ENCODE results near the gene ZRANB1. TPM values are rescaled to one million over a fixed set of nuclear protein-coding genes. Genes with fewer than 3 reads are reported as not detected.
"Not testable (repeated sequence)": the region's sequence is repeated elsewhere in the genome, so short reads cannot be mapped to it uniquely, and the experiment has no call there.

The ZRANB1 gene
- total RNA-seq, 3 donors from 2014 or later, result 12.4 to 13.3 (median 13.0) TPM

DNA sequence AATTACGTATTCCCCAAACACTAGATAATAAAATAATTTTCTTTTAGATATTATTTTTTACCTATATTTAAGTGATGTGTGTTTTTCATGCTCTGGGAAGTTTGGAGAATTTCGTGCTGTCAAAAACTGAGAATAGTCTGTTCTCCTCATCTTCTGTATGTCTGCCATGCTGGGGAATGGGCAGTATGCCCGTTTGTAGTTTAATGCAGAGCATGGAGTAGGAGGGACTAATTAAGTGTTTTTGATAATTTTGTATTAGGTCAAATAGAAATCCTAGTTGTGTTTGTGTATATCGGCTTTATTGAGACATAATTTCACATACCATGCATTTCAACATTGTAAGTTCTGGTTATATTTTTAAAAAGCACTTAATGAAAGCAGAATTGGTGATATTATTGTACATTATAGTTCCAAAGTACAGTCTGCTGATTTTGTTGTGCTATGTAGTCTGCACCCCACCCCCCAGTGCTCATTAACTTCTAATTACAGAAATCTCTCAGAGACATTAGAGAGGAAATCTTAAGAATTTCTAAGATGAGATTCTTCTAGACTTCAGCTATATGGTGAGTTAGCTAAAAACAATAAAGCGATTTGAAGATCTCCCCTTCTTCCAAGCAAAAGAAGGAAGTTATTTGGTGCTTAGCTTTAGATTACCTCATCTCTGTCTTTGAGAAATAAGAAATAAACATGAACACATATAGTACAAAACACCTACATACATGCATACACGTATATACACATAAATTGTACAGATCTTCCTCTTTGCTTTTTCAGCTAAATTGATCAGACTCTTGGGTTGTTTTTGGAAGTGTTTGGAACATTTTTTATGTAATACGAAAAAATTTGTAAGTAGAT lies 22.2 kb downstream of the ZRANB1 start:
- no peak for DNase-seq
- no peak for ATAC-seq
- peaks cover 34% of the 10 kb centered on the region for H3K4me1 Mint-ChIP-seq (ENCODE audit: low read depth)
- H3K27me3 Mint-ChIP-seq (ENCODE audit: low read depth), result no peaks in the 10 kb centered on the region
- peaks cover 21% of the 10 kb centered on the region for H3K36me3 Mint-ChIP-seq (ENCODE audit: insufficient read depth)
- no peak overlapping the region for H3K4me3 Mint-ChIP-seq
- H3K9me3 Mint-ChIP-seq, result no peaks in the 10 kb centered on the region

DNA sequence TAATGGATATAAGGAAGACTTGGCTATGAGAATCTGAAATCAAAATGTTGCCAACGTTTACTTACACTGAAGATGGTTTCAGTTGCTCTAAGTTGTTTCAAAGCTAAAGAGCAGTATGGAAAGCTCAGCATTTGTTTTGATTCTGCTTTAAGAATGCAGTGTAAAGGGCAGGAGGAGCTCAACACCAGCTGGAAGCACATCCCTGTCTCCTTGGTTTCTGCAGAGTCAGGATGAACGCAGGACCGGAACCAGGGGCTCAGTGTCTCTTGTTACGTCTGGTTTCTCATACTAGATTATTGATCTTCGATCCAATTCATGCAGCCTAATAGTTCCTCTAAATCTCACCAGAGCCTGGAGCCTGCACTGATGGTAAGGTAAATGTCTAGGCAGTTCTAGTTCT lies 24.1 kb downstream of the ZRANB1 start:
- no peak for DNase-seq
- Mint-ChIP-seq H3K9me3 (no peaks in the 10 kb centered on the region), H3K4me3 (no peak overlapping the region), H3K36me3 (ENCODE audit: insufficient read depth) (peaks cover 26% of the 10 kb centered on the region), H3K4me1 (ENCODE audit: low read depth) (peaks cover 30% of the 10 kb centered on the region), H3K27me3 (ENCODE audit: low read depth) (no peaks in the 10 kb centered on the region)
- no peak for ATAC-seq

DNA sequence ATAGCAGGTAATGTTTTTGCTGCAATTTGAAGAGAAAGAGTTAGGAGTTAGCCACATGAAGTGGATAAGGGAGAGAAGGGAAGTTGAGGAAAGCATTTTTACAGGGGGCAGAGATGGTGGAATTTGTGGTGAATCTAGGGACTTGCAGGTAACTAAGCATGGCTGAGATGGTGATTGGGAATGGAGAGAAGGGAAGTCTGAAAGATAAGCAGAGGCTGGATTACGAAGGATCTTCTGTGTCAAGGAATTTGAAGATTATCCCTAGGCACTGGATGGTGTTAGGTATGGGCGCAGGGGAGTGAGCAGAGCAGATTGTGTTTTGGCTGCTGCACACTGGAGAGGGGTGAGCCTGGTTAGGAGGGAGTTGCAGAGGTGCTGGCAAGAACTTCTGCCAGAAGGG lies 25.3 kb downstream of the ZRANB1 start:
- no peak for DNase-seq
- no peaks in the 10 kb centered on the region for H3K9me3 Mint-ChIP-seq
- no peaks in the 10 kb centered on the region for H3K27me3 Mint-ChIP-seq (ENCODE audit: low read depth)
- H3K36me3 Mint-ChIP-seq (ENCODE audit: insufficient read depth), result peaks cover 26% of the 10 kb centered on the region
- no peak overlapping the region for H3K4me3 Mint-ChIP-seq
- ATAC-seq, result no peak
- H3K4me1 Mint-ChIP-seq (ENCODE audit: low read depth), result peaks cover 28% of the 10 kb centered on the region

DNA sequence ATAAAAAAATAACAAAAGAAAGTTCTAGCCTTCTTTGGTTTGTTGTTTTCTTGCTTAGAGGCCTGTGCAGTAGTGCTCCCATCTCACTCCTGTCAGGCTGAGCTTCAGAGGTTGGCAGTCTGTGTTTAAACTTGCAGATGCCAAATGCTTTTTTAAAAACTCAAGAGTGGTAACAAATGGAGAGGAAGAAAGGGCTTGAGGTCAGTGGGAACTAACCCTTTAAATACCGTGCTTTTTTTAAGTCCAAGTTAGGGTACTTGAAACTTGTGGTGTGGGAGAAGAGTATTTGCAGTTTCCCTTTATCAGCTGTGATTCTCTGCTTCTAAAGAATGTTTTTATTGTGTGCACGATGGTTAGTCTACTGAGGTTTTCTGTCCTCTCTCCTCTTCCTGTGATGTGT lies 29.4 kb downstream of the ZRANB1 start:
- Mint-ChIP-seq H3K4me1 (ENCODE audit: low read depth) (peaks cover 31% of the 10 kb centered on the region), H3K4me3 (no peak overlapping the region)

DNA sequence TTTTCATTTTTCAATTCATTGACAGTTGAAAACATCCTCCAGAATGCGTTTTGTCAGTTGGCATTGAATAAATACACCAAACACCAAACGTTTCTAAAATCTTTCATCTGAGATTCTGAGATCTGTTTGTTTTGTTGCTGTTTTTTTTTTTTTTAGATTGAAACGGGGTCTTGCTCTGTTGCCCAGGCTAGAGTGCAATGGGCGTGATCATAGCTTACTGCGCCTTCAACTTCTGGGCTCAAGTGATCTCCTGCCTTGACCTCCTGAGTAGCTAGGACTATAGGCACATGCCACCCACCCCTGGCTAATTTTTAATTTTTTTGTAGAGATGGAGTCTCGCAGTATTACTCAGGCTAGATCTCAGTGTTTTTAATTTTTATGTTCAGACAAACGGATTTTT lies 30.7 kb downstream of the ZRANB1 start:
- DNase-seq, result no peak
- Mint-ChIP-seq H3K9me3 (no peaks in the 10 kb centered on the region), H3K27me3 (ENCODE audit: low read depth) (no peaks in the 10 kb centered on the region), H3K4me3 (no peak overlapping the region), H3K36me3 (ENCODE audit: insufficient read depth) (peaks cover 31% of the 10 kb centered on the region), H3K4me1 (ENCODE audit: low read depth) (peaks cover 34% of the 10 kb centered on the region)
- ATAC-seq, result no peak

More for the DNA sequence above, 29.4 kb downstream of the ZRANB1 start:
- Mint-ChIP-seq H3K36me3 (ENCODE audit: insufficient read depth) (peaks cover 39% of the 10 kb centered on the region), H3K27me3 (ENCODE audit: low read depth) (no peaks in the 10 kb centered on the region), H3K9me3 (no peaks in the 10 kb centered on the region)
- ATAC-seq, result no peak
- no peak for DNase-seq

DNA sequence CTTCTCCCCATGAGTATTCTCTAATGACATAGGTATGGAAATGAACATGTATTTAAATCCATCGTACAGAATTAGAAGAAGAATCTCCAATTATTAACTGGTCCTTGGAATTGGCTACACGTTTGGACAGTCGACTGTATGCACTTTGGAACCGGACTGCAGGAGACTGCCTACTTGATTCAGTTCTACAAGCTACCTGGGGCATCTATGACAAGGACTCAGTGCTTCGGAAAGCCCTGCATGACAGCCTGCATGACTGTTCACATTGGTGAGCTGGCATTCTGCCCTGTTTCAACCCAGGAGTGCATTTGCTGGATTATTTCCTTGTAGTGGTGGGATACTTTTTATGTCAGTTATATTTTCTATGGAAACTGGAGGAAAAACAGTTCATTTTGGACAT lies 32.2 kb downstream of the ZRANB1 start:
- Mint-ChIP-seq H3K9me3 (no peaks in the 10 kb centered on the region), H3K4me1 (ENCODE audit: low read depth) (peaks cover 29% of the 10 kb centered on the region), H3K27me3 (ENCODE audit: low read depth) (no peaks in the 10 kb centered on the region), H3K4me3 (no peak overlapping the region), H3K36me3 (ENCODE audit: insufficient read depth) (peaks cover 24% of the 10 kb centered on the region)
- ATAC-seq (no peak), DNase-seq (no peak)

DNA sequence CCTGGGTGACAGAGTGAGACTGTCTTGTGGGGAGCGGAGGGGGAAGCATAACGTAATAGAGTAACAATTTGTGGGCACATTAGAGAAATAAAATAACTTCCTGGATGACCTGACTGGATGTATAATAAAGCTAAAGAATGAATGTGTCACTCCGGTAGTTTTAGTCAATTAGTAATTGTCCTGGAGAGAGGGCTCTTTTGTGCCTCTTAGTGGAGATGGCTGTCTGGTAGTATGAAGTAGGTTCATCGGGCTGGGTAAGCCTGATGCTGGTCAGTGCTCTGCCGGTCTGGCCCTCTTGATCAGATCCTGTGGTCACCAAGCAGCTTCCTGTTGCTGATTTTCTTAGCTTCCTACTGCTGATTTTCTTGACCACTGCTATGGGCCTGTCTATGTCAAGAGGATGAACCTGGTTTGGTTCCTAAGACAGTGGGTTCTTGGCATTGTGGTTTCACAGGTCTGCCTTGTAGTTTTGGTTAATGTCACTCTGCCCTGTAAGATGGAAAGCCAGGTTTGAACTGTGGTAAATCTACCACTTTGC lies 34.1 kb downstream of the ZRANB1 start:
- DNase-seq, result no peak
- H3K9me3 Mint-ChIP-seq, result no peaks in the 10 kb centered on the region
- H3K27me3 Mint-ChIP-seq (ENCODE audit: low read depth), result no peaks in the 10 kb centered on the region
- ATAC-seq, result peak in 1 of 2 donors; percentile 56
- peaks cover 24% of the 10 kb centered on the region for H3K4me1 Mint-ChIP-seq (ENCODE audit: low read depth)
- H3K4me3 Mint-ChIP-seq, result no peak overlapping the region
- peaks cover 27% of the 10 kb centered on the region for H3K36me3 Mint-ChIP-seq (ENCODE audit: insufficient read depth)

DNA sequence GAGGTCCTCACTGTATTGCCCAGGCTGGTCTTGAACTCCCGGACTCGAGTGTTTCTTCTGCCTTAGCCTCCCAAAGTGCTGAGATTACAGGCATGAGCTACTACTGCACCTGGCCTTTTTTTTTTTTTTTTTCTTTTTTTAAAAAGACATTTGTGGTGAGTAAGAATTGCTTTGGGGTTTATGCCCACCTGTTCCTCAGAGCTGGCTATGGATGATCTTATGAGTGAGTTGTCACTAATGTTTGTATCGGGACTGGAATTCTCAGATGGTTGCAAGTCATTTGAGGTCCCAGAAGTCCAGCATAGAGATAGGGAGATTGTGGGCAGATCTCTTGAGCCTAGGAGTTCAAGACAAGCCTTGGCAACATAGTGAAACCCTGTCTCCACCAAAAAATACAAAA lies 35.2 kb downstream of the ZRANB1 start:
- H3K36me3 Mint-ChIP-seq (ENCODE audit: insufficient read depth), result peaks cover 32% of the 10 kb centered on the region
- H3K9me3 Mint-ChIP-seq, result no peaks in the 10 kb centered on the region
- no peak for DNase-seq
- H3K4me1 Mint-ChIP-seq (ENCODE audit: low read depth), result peaks cover 19% of the 10 kb centered on the region
- H3K27me3 Mint-ChIP-seq (ENCODE audit: low read depth), result no peaks in the 10 kb centered on the region
- H3K4me3 Mint-ChIP-seq, result no peak overlapping the region
- ATAC-seq, result no peak

DNA sequence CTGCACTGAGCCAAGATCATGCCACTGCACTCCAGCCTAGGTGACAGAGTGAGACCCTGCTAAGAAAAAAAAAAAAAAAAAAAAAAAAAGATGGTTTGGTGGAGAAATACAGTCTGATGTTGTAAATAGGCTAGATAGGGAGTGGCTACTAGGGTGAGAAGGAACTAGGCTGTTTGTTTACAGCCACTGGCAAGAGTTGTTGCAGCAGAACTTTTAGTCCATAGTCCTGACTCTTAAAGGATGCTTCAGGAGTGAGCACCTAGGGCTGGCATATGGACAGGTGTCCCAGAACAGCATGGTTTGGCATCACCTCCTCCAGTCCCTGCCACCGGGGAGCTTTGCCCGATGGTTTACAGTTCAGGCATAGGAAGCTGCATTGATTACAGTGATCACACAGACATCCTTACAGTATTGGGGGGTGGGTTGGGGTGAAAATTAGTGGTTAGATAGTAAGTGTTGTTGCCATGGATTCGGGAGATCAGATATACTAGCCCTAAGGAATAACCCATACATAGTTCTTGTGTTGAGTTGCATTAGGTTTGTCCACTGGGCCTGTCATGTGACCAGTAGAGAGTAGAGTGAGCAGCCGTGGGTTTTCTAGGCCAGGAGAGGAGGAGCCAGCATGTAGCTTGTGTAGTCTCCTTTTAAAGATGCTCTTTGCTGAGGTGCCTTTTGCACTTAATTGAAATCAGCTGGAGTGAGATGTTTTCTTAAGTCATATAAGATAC lies 35.9 kb downstream of the ZRANB1 start:
- Mint-ChIP-seq H3K4me1 (ENCODE audit: low read depth) (peaks cover 19% of the 10 kb centered on the region), H3K36me3 (ENCODE audit: insufficient read depth) (peaks cover 36% of the 10 kb centered on the region), H3K27me3 (ENCODE audit: low read depth) (no peaks in the 10 kb centered on the region), H3K4me3 (no peak overlapping the region), H3K9me3 (no peaks in the 10 kb centered on the region)
- DNase-seq, result no peak
- no peak for ATAC-seq

DNA sequence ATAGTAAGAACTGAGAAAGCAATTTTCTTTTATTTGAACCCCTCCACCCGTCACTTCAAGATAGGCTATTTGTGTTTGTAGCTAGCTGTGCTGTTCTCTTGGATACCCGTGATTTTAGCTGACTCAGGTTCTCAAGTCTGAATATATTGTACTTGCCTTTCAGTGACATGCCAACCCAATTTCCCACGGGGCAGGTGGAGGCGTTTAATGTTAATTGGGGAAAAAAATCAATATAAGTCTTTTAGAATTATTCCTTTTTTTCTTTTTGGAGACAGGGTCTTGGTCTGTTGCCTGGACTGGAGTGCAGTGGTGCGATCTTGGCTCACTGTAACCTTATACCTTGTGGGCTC lies 36.4 kb downstream of the ZRANB1 start:
- DNase-seq (no peak), ATAC-seq (no peak)
- H3K36me3 Mint-ChIP-seq (ENCODE audit: insufficient read depth), result peaks cover 41% of the 10 kb centered on the region
- peaks cover 19% of the 10 kb centered on the region for H3K4me1 Mint-ChIP-seq (ENCODE audit: low read depth)
- H3K9me3 Mint-ChIP-seq, result no peaks in the 10 kb centered on the region
- H3K27me3 Mint-ChIP-seq (ENCODE audit: low read depth), result no peaks in the 10 kb centered on the region
- no peak overlapping the region for H3K4me3 Mint-ChIP-seq

DNA sequence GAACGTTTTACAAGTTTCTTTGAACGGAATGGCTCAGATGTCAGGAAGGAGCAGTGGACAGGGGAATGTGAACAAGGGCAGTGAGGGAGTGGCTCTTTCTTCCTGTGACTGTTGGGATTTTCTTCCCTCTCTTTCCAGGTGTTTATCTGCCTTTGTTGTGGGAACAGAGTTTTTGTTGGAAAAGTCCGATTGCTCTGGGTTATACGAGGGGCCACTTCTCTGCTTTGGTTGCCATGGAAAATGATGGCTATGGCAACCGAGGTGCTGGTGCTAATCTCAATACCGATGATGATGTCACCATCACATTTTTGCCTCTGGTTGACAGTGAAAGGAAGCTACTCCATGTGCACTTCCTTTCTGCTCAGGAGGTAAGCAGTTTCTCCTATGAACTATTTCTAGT lies 41.4 kb downstream of the ZRANB1 start:
- DNase-seq (no peak), ATAC-seq (no peak)
- H3K27me3 Mint-ChIP-seq (ENCODE audit: low read depth), result no peaks in the 10 kb centered on the region
- H3K4me1 Mint-ChIP-seq (ENCODE audit: low read depth), result peaks cover under 1% of the 10 kb centered on the region
- H3K36me3 Mint-ChIP-seq (ENCODE audit: insufficient read depth), result peaks cover 54% of the 10 kb centered on the region
- H3K9me3 Mint-ChIP-seq, result no peaks in the 10 kb centered on the region
- H3K4me3 Mint-ChIP-seq, result no peak overlapping the region

DNA sequence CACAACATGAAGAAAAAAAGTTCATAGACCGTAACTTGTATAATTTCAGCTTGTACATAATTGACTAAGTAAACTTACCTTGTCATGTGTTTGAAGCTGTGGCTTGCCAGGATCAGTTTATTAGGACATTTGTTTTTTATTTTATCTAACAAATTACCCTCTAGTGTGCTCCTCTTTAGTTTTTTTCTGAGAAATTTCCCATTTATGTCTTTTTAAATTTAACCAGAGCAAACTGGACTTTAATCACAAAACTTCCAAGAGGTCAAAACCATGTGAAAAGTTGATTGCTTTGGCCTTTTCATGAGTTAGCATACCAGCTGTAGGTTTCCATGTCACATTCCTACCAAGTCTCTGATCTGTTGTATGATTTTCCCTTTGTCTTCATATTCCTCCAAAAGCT lies 42.5 kb downstream of the ZRANB1 start:
- Mint-ChIP-seq H3K4me1 (ENCODE audit: low read depth) (peaks cover 2% of the 10 kb centered on the region), H3K27me3 (ENCODE audit: low read depth) (no peaks in the 10 kb centered on the region), H3K36me3 (ENCODE audit: insufficient read depth) (peaks cover 53% of the 10 kb centered on the region), H3K9me3 (no peaks in the 10 kb centered on the region), H3K4me3 (no peak overlapping the region)
- no peak for ATAC-seq
- no peak for DNase-seq

DNA sequence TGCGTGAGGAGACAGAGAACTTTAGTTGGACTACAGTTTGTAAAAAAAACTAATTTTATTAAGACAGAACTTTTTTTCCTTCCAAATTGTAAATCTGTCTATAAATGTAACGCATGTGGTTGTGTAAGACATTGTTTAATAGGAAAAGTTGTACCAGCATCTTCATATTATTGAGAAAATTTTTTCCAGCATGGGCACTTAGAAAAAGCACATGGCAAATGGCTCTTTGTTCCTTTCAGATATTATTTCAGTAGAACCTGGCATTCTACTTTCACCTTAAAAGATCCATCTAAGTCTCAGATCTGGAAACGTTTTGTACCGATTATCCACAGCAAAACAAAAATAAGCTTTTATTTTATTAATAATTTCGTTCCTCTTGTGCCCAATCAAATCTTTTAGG lies 43.2 kb downstream of the ZRANB1 start:
- peaks cover 48% of the 10 kb centered on the region for H3K36me3 Mint-ChIP-seq (ENCODE audit: insufficient read depth)
- no peak for DNase-seq
- no peak overlapping the region for H3K4me3 Mint-ChIP-seq
- H3K4me1 Mint-ChIP-seq (ENCODE audit: low read depth), result peaks cover 2% of the 10 kb centered on the region
- no peaks in the 10 kb centered on the region for H3K9me3 Mint-ChIP-seq
- H3K27me3 Mint-ChIP-seq (ENCODE audit: low read depth), result no peaks in the 10 kb centered on the region
- ATAC-seq, result no peak

DNA sequence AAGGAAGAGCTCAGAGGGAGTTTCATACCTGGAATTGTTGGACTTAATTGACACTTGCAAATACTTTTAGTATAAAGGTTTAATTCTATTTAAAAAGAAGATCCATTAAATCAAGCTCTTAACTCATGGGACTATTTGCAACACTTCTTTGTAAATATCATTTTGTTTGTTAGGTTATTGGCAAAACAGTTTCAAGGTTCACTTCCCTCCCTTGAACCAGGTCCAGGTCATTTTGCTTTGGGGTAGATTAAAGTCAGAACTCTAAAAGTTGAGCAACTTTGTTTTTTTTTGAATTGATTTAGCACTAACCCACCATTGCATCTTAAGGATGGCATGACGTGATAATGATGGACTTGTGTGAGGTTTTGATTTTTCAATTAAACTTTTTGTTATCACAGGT lies 45.9 kb downstream of the ZRANB1 start:
- DNase-seq, result no peak
- Mint-ChIP-seq H3K27me3 (ENCODE audit: low read depth) (no peaks in the 10 kb centered on the region), H3K36me3 (ENCODE audit: insufficient read depth) (peaks cover 37% of the 10 kb centered on the region), H3K4me1 (ENCODE audit: low read depth) (peaks cover 2% of the 10 kb centered on the region), H3K9me3 (no peaks in the 10 kb centered on the region), H3K4me3 (no peak overlapping the region)
- no peak for ATAC-seq

DNA sequence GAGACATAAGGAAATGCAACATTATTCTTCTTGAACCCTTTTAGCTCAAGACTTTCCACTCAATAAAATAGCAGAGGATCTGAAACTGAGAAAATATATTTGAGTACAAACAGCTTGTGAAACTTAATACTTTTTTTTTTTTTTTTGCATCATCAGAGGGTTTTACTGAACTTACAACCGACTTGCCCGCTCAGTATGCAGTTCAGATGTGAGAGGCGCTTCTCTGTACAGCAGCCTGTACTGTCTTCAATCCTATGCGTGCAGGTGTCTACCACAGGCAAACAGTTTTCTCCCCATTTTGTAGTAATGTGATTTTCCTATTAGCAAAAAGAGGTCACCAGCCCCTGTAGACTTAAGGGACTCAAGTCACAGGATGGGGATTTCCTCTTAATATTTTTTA lies 46.8 kb downstream of the ZRANB1 start:
- H3K9me3 Mint-ChIP-seq; ATAC-seq; H3K4me3 Mint-ChIP-seq; H3K27me3 Mint-ChIP-seq (ENCODE audit: low read depth); DNase-seq; H3K4me1 Mint-ChIP-seq (ENCODE audit: low read depth): not testable (repeated sequence)
- H3K36me3 Mint-ChIP-seq (ENCODE audit: insufficient read depth), result peaks cover 27% of the 10 kb centered on the region

Measured in activated T-cell treated with anti-CD3 and anti-CD28 coated beads, Interleukin-2, amount 50 U/mL, for 4 hours (primary cell).